Activated CD8-positive, alpha-beta T cell treated with anti-CD3 and anti-CD28 coated beads for 36 hours (primary cell): ENCODE measurements around the gene CLIC1. TPM values are rescaled to one million over a fixed set of nuclear protein-coding genes. Genes with fewer than 3 reads are reported as not detected.

Source experiments
- ATAC-seq: fragments of 200-7000 bp; cut with Tn5 transposase; one replicate; pipeline ENCODE4 v1.10.0; 2021; ENCODE audit warnings: mild to moderate bottlenecking, moderate library complexity
- CTCF ChIA-PET: fragments of 350-600 bp; sonication (Branson Sonifier 250); formaldehyde crosslinking; loops from one replicate; lab custom pipeline; 2021; ENCODE audit warnings: antibody characterized with exemption; lab: Charles Lee
- POLR2A ChIA-PET: fragments of 350-600 bp; sonication (Branson Sonifier 250); formaldehyde crosslinking; loops from one replicate; lab custom pipeline; 2021; ENCODE audit warnings: antibody characterized with exemption; lab: Charles Lee
- DNase-seq: peaks from one replicate; pipeline ENCODE4 v3.0.0-alpha.2; 2020
- H3K27ac Mint-ChIP-seq: one replicate; pipeline ENCODE4 v1.8.0; 2021; ENCODE audit warnings: mild to moderate bottlenecking, mixed read lengths
- H3K27me3 Mint-ChIP-seq: one replicate; pipeline ENCODE4 v1.8.0; 2021; ENCODE audit warnings: mixed read lengths
- H3K36me3 Mint-ChIP-seq: one replicate; pipeline ENCODE4 v1.8.0; 2021; ENCODE audit warnings: low read depth, mixed read lengths
- H3K4me1 Mint-ChIP-seq: one replicate; pipeline ENCODE4 v1.8.0; 2021; ENCODE audit warnings: low read depth, mixed read lengths
- H3K4me3 Mint-ChIP-seq: one replicate; pipeline ENCODE4 v1.8.0; 2021; ENCODE audit warnings: mild to moderate bottlenecking, moderate library complexity, mixed read lengths
- H3K9me3 Mint-ChIP-seq: one replicate; pipeline ENCODE4 v1.8.0; 2021; ENCODE audit warnings: mixed read lengths
- CTCF ChIP-seq: fragments of 200-600 bp; IDR thresholded peaks from one replicate; pipeline ENCODE4 v1.8.0; 2022; ENCODE audit warnings: antibody characterized with exemption, mild to moderate bottlenecking
- intact Hi-C: fragments of 100-400 bp; cut with micrococcal nuclease; formaldehyde crosslinking; loops from one replicate; pipeline ENCODE4 v1.10.0; 2022
- total RNA-seq, 2 experiments: library from RNA; stranded (reverse); gene quantifications; one replicate each; pipeline ENCODE4 v1.2.3, GENCODE V29; 2021

Gene CLIC1
- total RNA-seq, 2 experiments from 2014 or later, result 334 to 346 TPM

- Mint-ChIP-seq H3K27ac (no peak overlapping the region), H3K27me3 (no peaks in the 10 kb centered on the region), H3K4me1 (peaks cover 15% of the 10 kb centered on the region), H3K36me3 (peaks cover 22% of the 10 kb centered on the region), H3K4me3 (no peak overlapping the region), H3K9me3 (no peaks in the 10 kb centered on the region)
- DNase-seq, result no peak
- ATAC-seq, result no peak
- intact Hi-C loops, result no loop called here
- TF ChIP-seq CTCF, result no peak
- POLR2A ChIA-PET, result interaction anchor here (0.7 to 2.4 kb wide), 4 partner anchors 29 to 227 kb away, joined by 3 to 6 read pairs (median 4); partner anchors contain the start of genes GPANK1 and MSH5
- CTCF ChIA-PET, result interaction anchor here (1.7 to 2.0 kb wide), 2 partner anchors 12 to 23 kb away, joined by 4 to 5 read pairs; partner anchors contain the start of genes LY6G5B and LY6G5C
Observed at GRCh38 chr6:31693535-31693934, 42.8 kb downstream of the CLIC1 start.

GRCh38 chr6:31692886-31693285 is 43.4 kb downstream of the CLIC1 start:
- Mint-ChIP-seq H3K27ac (no peak overlapping the region), H3K4me1 (peaks cover 12% of the 10 kb centered on the region), H3K36me3 (peaks cover 22% of the 10 kb centered on the region), H3K4me3 (no peak overlapping the region), H3K27me3 (no peaks in the 10 kb centered on the region), H3K9me3 (no peaks in the 10 kb centered on the region)
- ChIA-PET CTCF (interaction anchor here (1.7 kb wide), 1 partner anchor 77 kb away, joined by 4 read pairs; no protein-coding TSS in a partner anchor), POLR2A (interaction anchor here (0.9 to 2.4 kb wide), 2 partner anchors 9 to 47 kb away, joined by 3 to 6 read pairs; partner anchors contain the start of gene MSH5)
- ATAC-seq (no peak), DNase-seq (no peak)
- intact Hi-C loops, result no loop called here
- no peak for TF ChIP-seq CTCF

- no peak for TF ChIP-seq CTCF
- intact Hi-C loops, result no loop called here
- Mint-ChIP-seq H3K27ac (no peak overlapping the region), H3K27me3 (no peaks in the 10 kb centered on the region), H3K9me3 (no peaks in the 10 kb centered on the region), H3K4me3 (no peak overlapping the region), H3K36me3 (peaks cover 20% of the 10 kb centered on the region), H3K4me1 (peaks cover 7% of the 10 kb centered on the region)
- ChIA-PET POLR2A (interaction anchor here (0.9 to 2.4 kb wide), 2 partner anchors 10 to 48 kb away, joined by 3 to 6 read pairs; partner anchors contain the start of gene MSH5), CTCF (interaction anchor here (1.7 kb wide), 1 partner anchor 77 kb away, joined by 4 read pairs; no protein-coding TSS in a partner anchor)
- ATAC-seq (no peak), DNase-seq (no peak)
Observed at GRCh38 chr6:31692353-31692752, 44.0 kb downstream of the CLIC1 start.

GRCh38 chr6:31691564-31692108 is 44.7 kb downstream of the CLIC1 start:
- ATAC-seq, result no peak
- Mint-ChIP-seq H3K9me3 (no peaks in the 10 kb centered on the region), H3K27me3 (no peaks in the 10 kb centered on the region), H3K36me3 (peaks cover 14% of the 10 kb centered on the region), H3K4me1 (peaks cover 5% of the 10 kb centered on the region), H3K27ac (no peak overlapping the region), H3K4me3 (no peak overlapping the region)
- intact Hi-C loops, result no loop called here
- DNase-seq, result no peak
- POLR2A ChIA-PET, result interaction anchor here (0.7 to 2.4 kb wide), 5 partner anchors 10 to 48 kb away, joined by 3 to 6 read pairs (median 3); partner anchors contain the start of gene MSH5
- TF ChIP-seq CTCF, result no peak
- CTCF ChIA-PET, result interaction anchor here (1.4 to 2.3 kb wide), 4 partner anchors 9 to 78 kb away, joined by 4 to 9 read pairs (median 8); partner anchors contain the start of gene LY6G5C

GRCh38 chr6:31691078-31691463 is 45.3 kb downstream of the CLIC1 start:
- no peak overlapping the region for H3K27ac Mint-ChIP-seq
- DNase-seq (no peak), ATAC-seq (no peak)
- TF ChIP-seq CTCF, result no peak
- peaks cover 5% of the 10 kb centered on the region for H3K4me1 Mint-ChIP-seq
- H3K27me3 Mint-ChIP-seq, result no peaks in the 10 kb centered on the region
- intact Hi-C loops, result no loop called here
- no peak overlapping the region for H3K4me3 Mint-ChIP-seq
- H3K36me3 Mint-ChIP-seq, result peaks cover 17% of the 10 kb centered on the region
- ChIA-PET CTCF (interaction anchor here (1.1 to 2.3 kb wide), 8 partner anchors 9 to 139 kb away, joined by 3 to 9 read pairs (median 5); partner anchors contain the start of gene LY6G5C), POLR2A (interaction anchor here (0.7 to 2.4 kb wide), 5 partner anchors 17 to 49 kb away, joined by 3 to 6 read pairs (median 3); partner anchors contain the start of gene MSH5)
- no peaks in the 10 kb centered on the region for H3K9me3 Mint-ChIP-seq
